Mesendoderm (in vitro differentiated cells): ENCODE data around the gene MAS1L.

Source experiments
- DNase-seq: peaks from one replicate; pipeline ENCODE4 v3.0.0; 2013
- H2AK5ac ChIP-seq: 2 replicates; pipeline ENCODE4 v1.6.1; 2013; ENCODE audit warnings: low read length, inconsistent platforms
- H2BK120ac ChIP-seq: 2 replicates; pipeline ENCODE4 v1.6.1; 2013; ENCODE audit warnings: low read depth, mild to moderate bottlenecking, low read length, moderate library complexity, mixed read lengths
- H2BK15ac ChIP-seq: replicated peaks from 2 replicates; pipeline ENCODE4 v1.6.1; 2013; ENCODE audit warnings: low read depth, mild to moderate bottlenecking, moderate library complexity
- H2BK5ac ChIP-seq: 2 replicates; pipeline ENCODE4 v1.6.1; 2013; ENCODE audit warnings: low read length, inconsistent platforms
- H3K18ac ChIP-seq: 2 replicates; pipeline ENCODE4 v1.6.1; 2013; ENCODE audit warnings: mild to moderate bottlenecking, low read length, mixed read lengths
- H3K23ac ChIP-seq: one replicate; pipeline ENCODE4 v1.6.1; 2013; ENCODE audit warnings: low read length
- H3K27ac ChIP-seq: 2 replicates; pipeline ENCODE4 v1.5.1; 2013; ENCODE audit warnings: low read depth, mild to moderate bottlenecking, inconsistent platforms, low read length, moderate library complexity
- H3K27me3 ChIP-seq: 2 replicates; pipeline ENCODE4 v1.6.1; 2013; ENCODE audit warnings: low read length, control low read depth, mild to moderate bottlenecking, inconsistent platforms; ENCODE audit not compliant: insufficient read depth, poor library complexity
- H3K36me3 ChIP-seq: 2 replicates; pipeline ENCODE4 v1.6.1; 2013; ENCODE audit warnings: low read length, inconsistent platforms; ENCODE audit not compliant: control insufficient read depth, insufficient read depth
- H3K4ac ChIP-seq: one replicate; pipeline ENCODE4 v1.6.1; 2013; ENCODE audit warnings: low read depth, mild to moderate bottlenecking, low read length, moderate library complexity
- H3K4me1 ChIP-seq: 2 replicates; pipeline ENCODE4 v1.6.1; 2013; ENCODE audit warnings: low read depth, low read length, inconsistent platforms; ENCODE audit not compliant: control insufficient read depth
- H3K4me2 ChIP-seq: 2 replicates; pipeline ENCODE4 v1.6.1; 2013; ENCODE audit warnings: low read length
- H3K4me3 ChIP-seq: 2 replicates; pipeline ENCODE4 v1.5.1; 2013; ENCODE audit warnings: mild to moderate bottlenecking, low read length
- H3K56ac ChIP-seq: one replicate; pipeline ENCODE4 v1.6.1; 2013; ENCODE audit warnings: low read length
- H3K79me1 ChIP-seq: 2 replicates; pipeline ENCODE4 v1.6.1; 2013; ENCODE audit warnings: low read length, inconsistent platforms
- H3K79me2 ChIP-seq: 2 replicates; pipeline ENCODE4 v1.6.1; 2013; ENCODE audit warnings: mild to moderate bottlenecking, low read length; ENCODE audit not compliant: control insufficient read depth, insufficient read depth
- H3K9ac ChIP-seq: 2 replicates; pipeline ENCODE4 v1.6.1; 2013; ENCODE audit warnings: low read length, inconsistent platforms
- H4K5ac ChIP-seq: one replicate; pipeline ENCODE4 v1.6.1; 2013; ENCODE audit warnings: low read length
- H4K8ac ChIP-seq: one replicate; pipeline ENCODE4 v1.6.1; 2013; ENCODE audit warnings: low read depth, mild to moderate bottlenecking, control low read depth, low read length, moderate library complexity
- WGBS: extraction: QIAGEN DNeasy Blood & Tissue Kit; methylation state at CpG from one replicate; pipeline ENCODE4 v1.1.7; 2013; ENCODE audit warnings: low lambda C conversion rate, missing lambda C conversion rate; ENCODE audit not compliant: insufficient coverage; ENCODE audit errors: extremely low coverage; 5-methylcytosine and 5-hydroxymethylcytosine counted together

MAS1L gene

DNA sequence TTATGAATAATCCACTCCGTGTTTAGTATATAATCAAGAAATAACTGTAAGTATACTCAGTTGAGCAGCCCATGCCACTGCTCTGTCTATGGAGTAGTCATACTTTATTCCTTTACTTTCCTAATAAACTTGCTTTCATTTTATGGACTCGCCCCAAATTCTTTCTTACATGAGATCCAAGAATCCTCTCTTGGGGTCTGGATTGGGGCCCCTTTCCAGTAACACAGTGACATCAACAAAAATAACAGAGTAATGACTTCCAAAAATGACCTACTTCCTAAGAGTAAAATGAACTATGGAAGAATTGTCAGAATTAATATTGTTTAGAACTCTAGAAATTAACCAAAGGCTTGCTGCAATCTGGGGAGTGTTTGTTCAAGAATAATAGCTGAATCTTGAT, 22.0 kb downstream of the MAS1L start:
- H2AK5ac ChIP-seq, result no peak overlapping the region
- no peak overlapping the region for H3K4me2 ChIP-seq
- no peak overlapping the region for H3K18ac ChIP-seq
- H3K27ac ChIP-seq, result no peak overlapping the region
- H4K5ac ChIP-seq, result no peak overlapping the region
- H3K27me3 ChIP-seq, result no peaks in the 10 kb centered on the region
- H4K8ac ChIP-seq, result no peak overlapping the region
- DNase-seq, result no peak
- H3K9ac ChIP-seq, result no peak overlapping the region
- H2BK5ac ChIP-seq, result no peak overlapping the region
- H3K4me1 ChIP-seq, result no peaks in the 10 kb centered on the region
- no peak overlapping the region for H3K4ac ChIP-seq
- no peaks in the 10 kb centered on the region for H3K79me2 ChIP-seq
- WGBS, result no CpG with 5 or more reads among the region's 2 CpGs
- H3K4me3 ChIP-seq, result no peak overlapping the region
- no peaks in the 10 kb centered on the region for H3K79me1 ChIP-seq
- no peaks in the 10 kb centered on the region for H3K36me3 ChIP-seq
- H2BK120ac ChIP-seq, result no peak overlapping the region
- no peak overlapping the region for H2BK15ac ChIP-seq
- H3K56ac ChIP-seq, result no peak overlapping the region
- no peak overlapping the region for H3K23ac ChIP-seq

DNA sequence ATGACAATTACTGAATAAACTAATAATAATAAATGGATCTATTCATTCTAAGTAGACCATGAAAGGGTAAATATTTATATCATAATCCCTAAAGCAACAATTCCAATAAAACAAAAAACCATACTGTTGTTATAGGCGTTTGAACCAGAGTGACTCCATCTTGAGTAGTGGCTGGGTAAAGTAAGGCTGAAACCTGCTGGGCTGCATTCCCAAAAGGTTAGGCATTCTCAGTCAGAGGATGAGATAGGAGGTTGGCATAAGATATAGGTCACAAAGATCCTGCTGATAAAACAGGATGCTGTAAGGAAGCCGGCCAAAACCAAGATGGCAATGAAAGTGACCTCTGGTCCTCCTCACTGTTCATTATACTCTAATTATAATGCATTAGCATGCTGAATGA, 22.5 kb downstream of the MAS1L start:
- H3K36me3 ChIP-seq, result no peaks in the 10 kb centered on the region
- DNase-seq, result no peak
- no peak overlapping the region for H3K23ac ChIP-seq
- no peak overlapping the region for H4K8ac ChIP-seq
- no peak overlapping the region for H2AK5ac ChIP-seq
- H3K4me3 ChIP-seq, result no peak overlapping the region
- H3K56ac ChIP-seq, result no peak overlapping the region
- H4K5ac ChIP-seq, result no peak overlapping the region
- H3K79me2 ChIP-seq, result no peaks in the 10 kb centered on the region
- H3K4me1 ChIP-seq, result no peaks in the 10 kb centered on the region
- no peak overlapping the region for H2BK15ac ChIP-seq
- H2BK5ac ChIP-seq, result no peak overlapping the region
- H3K9ac ChIP-seq, result no peak overlapping the region
- no CpG with 5 or more reads among the region's 2 CpGs for WGBS
- H3K27ac ChIP-seq, result no peak overlapping the region
- no peaks in the 10 kb centered on the region for H3K79me1 ChIP-seq
- H3K18ac ChIP-seq, result no peak overlapping the region
- H3K27me3 ChIP-seq, result no peaks in the 10 kb centered on the region
- no peak overlapping the region for H3K4me2 ChIP-seq
- no peak overlapping the region for H2BK120ac ChIP-seq
- H3K4ac ChIP-seq, result no peak overlapping the region

DNA sequence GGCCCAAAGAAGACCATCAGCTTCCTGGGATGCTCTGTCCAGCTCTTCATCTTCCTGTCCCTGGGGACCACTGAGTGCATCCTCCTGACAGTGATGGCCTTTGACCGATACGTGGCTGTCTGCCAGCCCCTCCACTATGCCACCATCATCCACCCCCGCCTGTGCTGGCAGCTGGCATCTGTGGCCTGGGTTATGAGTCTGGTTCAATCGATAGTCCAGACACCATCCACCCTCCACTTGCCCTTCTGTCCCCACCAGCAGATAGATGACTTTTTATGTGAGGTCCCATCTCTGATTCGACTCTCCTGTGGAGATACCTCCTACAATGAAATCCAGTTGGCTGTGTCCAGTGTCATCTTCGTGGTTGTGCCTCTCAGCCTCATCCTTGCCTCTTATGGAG, 25.7 kb downstream of the MAS1L start:
- Histone ChIP-seq H4K8ac (no peak overlapping the region), H2BK120ac (no peak overlapping the region), H2BK5ac (no peak overlapping the region), H3K4ac (no peak overlapping the region), H3K23ac (no peak overlapping the region), H3K56ac (no peak overlapping the region), H3K27ac (no peak overlapping the region), H3K27me3 (no peaks in the 10 kb centered on the region), H3K18ac (no peak overlapping the region), H3K4me3 (no peak overlapping the region), H3K4me1 (no peaks in the 10 kb centered on the region), H4K5ac (no peak overlapping the region), H3K79me2 (no peaks in the 10 kb centered on the region), H2AK5ac (no peak overlapping the region), H3K36me3 (no peaks in the 10 kb centered on the region), H3K4me2 (no peak overlapping the region), H3K9ac (no peak overlapping the region), H2BK15ac (no peak overlapping the region), H3K79me1 (no peaks in the 10 kb centered on the region)
- DNase-seq, result no peak
- no CpG with 5 or more reads among the region's 6 CpGs for WGBS

DNA sequence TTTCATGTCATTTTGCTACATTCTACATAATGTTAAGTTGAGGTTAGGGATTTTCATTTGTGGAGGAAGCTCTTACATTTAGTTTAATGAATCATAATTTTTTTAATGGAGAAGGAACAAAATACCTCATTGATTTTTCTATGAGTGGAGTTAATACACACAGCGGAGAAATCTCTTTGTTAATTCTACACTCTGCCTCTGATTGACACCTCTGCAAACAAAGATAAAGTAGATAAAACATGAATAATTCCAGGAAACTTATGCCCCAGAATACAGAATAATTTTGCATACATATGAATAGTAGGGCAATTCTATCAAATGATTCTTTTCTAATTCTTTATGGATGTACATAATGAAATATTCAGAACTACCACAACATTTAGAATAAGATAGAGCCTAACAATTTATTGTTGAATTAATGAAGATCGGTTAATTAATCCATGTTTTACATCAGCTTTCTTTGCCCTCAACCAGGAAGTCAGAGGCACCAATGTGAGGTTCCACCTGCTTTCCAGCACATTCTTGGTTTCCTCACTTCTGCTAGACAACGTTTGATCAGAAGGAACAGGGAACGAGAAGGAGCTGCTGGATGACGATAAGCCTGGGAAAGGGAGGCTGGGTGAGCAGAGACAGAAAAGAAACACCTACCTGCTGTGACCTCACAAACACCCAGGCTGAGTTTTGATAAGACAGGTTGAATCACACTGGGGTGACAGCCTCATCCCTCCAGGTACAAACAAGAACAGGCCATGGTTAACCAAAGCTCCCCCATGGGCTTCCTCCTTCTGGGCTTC, 26.5 kb downstream of the MAS1L start:
- H3K4me3 ChIP-seq, result no peak overlapping the region
- no peak overlapping the region for H3K56ac ChIP-seq
- WGBS, result no CpG with 5 or more reads among the region's 5 CpGs
- no peak overlapping the region for H3K4me2 ChIP-seq
- no peak for DNase-seq
- no peaks in the 10 kb centered on the region for H3K27me3 ChIP-seq
- H3K9ac ChIP-seq, result no peak overlapping the region
- H4K8ac ChIP-seq, result no peak overlapping the region
- no peak overlapping the region for H2BK120ac ChIP-seq
- no peak overlapping the region for H2BK5ac ChIP-seq
- no peaks in the 10 kb centered on the region for H3K79me2 ChIP-seq
- no peak overlapping the region for H2AK5ac ChIP-seq
- H4K5ac ChIP-seq, result no peak overlapping the region
- H3K36me3 ChIP-seq, result no peaks in the 10 kb centered on the region
- no peak overlapping the region for H2BK15ac ChIP-seq
- no peaks in the 10 kb centered on the region for H3K79me1 ChIP-seq
- no peak overlapping the region for H3K18ac ChIP-seq
- H3K4me1 ChIP-seq, result no peaks in the 10 kb centered on the region
- no peak overlapping the region for H3K23ac ChIP-seq
- H3K4ac ChIP-seq, result no peak overlapping the region
- no peak overlapping the region for H3K27ac ChIP-seq

DNA sequence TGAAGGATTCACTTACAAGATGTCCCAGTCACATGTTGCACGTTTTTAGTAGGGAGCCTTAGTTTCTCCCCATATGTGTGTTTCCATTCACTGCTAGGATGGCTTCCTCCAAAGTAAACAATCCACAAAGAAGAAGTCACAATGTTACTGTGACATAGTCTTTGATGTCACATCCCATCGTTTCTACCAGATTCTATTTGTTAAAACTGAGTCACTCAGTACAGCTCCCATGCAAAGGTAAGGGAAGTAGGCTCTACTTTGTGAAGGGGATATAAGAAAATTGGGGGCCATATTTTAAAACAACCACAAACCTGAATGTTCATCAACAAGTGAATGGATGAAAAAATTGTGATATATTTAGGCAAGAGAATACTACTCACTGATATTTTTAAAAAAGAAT, 30.8 kb downstream of the MAS1L start, which contains the start of the genes OR11A1 and OR2H1:
TSS of gene OR11A1 (minus strand) at position 101 of the 400 bp plus-strand sequence. CDS start 29,430 bp downstream, outside the sequence.
TSS of gene OR2H1 (plus strand) at position 185 of the 400 bp plus-strand sequence. CDS start 4,615 bp downstream, outside the sequence.
- Histone ChIP-seq H2BK5ac (no peak within 1 kb of the TSS), H4K5ac (no peak within 1 kb of the TSS), H3K56ac (no peak within 1 kb of the TSS), H3K23ac (no peak within 1 kb of the TSS), H3K4me3 (no peak within 1 kb of the TSS), H2BK15ac (no peak within 1 kb of the TSS), H3K9ac (no peak within 1 kb of the TSS), H2BK120ac (no peak within 1 kb of the TSS), H3K79me1 (no peaks in the 10 kb centered on the region), H3K18ac (no peak within 1 kb of the TSS), H4K8ac (no peak within 1 kb of the TSS), H3K4me1 (no peaks in the 10 kb centered on the region), H3K27me3 (no peaks in the 10 kb centered on the region), H3K36me3 (no peaks in the 10 kb centered on the region), H2AK5ac (no peak within 1 kb of the TSS), H3K4me2 (no peak within 1 kb of the TSS), H3K4ac (no peak within 1 kb of the TSS), H3K27ac (no peak within 1 kb of the TSS), H3K79me2 (no peaks in the 10 kb centered on the region)
- WGBS, result no CpG with 5 or more reads among the region's 2 CpGs
- no peak for DNase-seq
